Esophagus muscularis mucosa (tissue), 4 donors: ENCODE measurements around the gene SLC38A2. TPM values are rescaled to one million over a fixed set of nuclear protein-coding genes. Genes with fewer than 3 reads are reported as not detected.

Source experiments
- DNase-seq: peaks from one replicate; pipeline ENCODE4 v3.0.0-alpha.2; 2017; ENCODE audit errors: extremely low spot score
- H3K27ac ChIP-seq, 4 donors: fragments of 200-600 bp; sonication (generic); replicated peaks in 1 of 4; 1 replicate in 3 of 4; 2 replicates in 1 of 4; pipeline ENCODE4 v1.5.1; 2016 to 2019; ENCODE audit warnings: mild to moderate bottlenecking in 1 of 4
- H3K27me3 ChIP-seq, 4 donors: fragments of 200-600 bp; sonication (generic); one replicate each; pipeline versions ENCODE4 v1.5.1 to v1.6.0; 2016 to 2019
- H3K36me3 ChIP-seq, 4 donors: fragments of 200-600 bp; sonication (generic); one replicate each; pipeline ENCODE4 v1.5.1; 2016 to 2019
- H3K4me1 ChIP-seq, 4 donors: fragments of 200-600 bp; sonication (generic); one replicate each; pipeline ENCODE4 v1.5.1; 2016 to 2019
- H3K4me3 ChIP-seq, 4 donors: fragments of 200-600 bp; sonication (generic); 1 replicate in 2 of 4; 2 replicates in 2 of 4; pipeline ENCODE4 v1.5.1; 2016 to 2019; ENCODE audit warnings: mild to moderate bottlenecking in 4 of 4, moderate library complexity in 1 of 4
- H3K9me3 ChIP-seq, 4 donors: fragments of 200-600 bp; sonication (generic); 1 replicate in 3 of 4; 2 replicates in 1 of 4; pipeline ENCODE4 v1.5.1; 2016 to 2019
- EP300 ChIP-seq: sonication (generic); formaldehyde crosslinking; IDR thresholded peaks from one replicate; pipeline ENCODE4 v1.6.1; 2017; ENCODE audit warnings: antibody characterized with exemption
- POLR2A ChIP-seq: fragments of 450-650 bp; IDR thresholded peaks from one replicate; pipeline ENCODE4 v1.6.1; 2017; ENCODE audit warnings: antibody characterized with exemption, moderate library complexity, mild to moderate bottlenecking, low read depth
- POLR2AphosphoS5 ChIP-seq, 2 donors: sonication (generic); formaldehyde crosslinking; IDR thresholded peaks; one replicate each; pipeline ENCODE4 v1.6.1; 2017; ENCODE audit warnings: antibody characterized with exemption in 2 of 2
- WGBS: methylation state at CpG from one replicate; pipeline ENCODE4 v1.1.5; 2018; 5-methylcytosine and 5-hydroxymethylcytosine counted together
- intact Hi-C: fragments of 100-400 bp; cut with DNase I; formaldehyde crosslinking; loops from one replicate; pipeline ENCODE4 v1.15.1; 2023
- total RNA-seq, 4 donors: library from RNA; depleted of rRNA; stranded (reverse); fragments of >200 nt; gene quantifications; one replicate each; pipeline versions ENCODE4 v1.1.0 to v1.2.1, GENCODE V29; 2016
- TF ChIP-seq, protein P1 (sequence below), 3 experiments: fragments of 200-600 bp in 2 of 3; fragments of 450-650 bp in 1 of 3; sonication (generic) in 2 of 3; IDR thresholded peaks; one replicate each; pipeline ENCODE4 v1.5.1; 2017 to 2019; ENCODE audit warnings: antibody characterized with exemption in 3 of 3, mild to moderate bottlenecking in 2 of 3, moderate library complexity in 1 of 3

Gene SLC38A2
- total RNA-seq, 4 donors from 2014 or later = 177 to 241 (median 225) TPM

DNA sequence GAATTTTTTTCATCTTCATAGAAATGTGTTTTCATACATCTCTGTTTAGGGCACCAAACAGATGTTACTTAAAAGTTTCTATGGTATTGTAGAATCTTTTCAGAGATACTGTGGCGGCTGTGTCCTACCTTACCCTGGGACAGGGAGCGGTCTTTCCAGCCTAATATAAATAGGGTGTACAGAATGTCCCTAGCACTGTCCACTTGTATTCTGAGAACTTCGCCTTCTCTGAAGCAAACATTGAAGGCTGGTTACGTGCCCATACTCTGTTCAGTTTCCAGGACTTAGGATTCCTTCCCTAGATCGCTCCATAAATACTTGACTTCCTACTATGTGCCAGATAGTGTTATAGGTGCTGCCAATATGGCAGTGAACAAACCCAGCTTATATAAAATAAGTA is 24.3 kb upstream of the SLC38A2 start:
- Histone ChIP-seq H3K4me1 (peaks cover 5 to 12% (median 9%) of the 10 kb centered on the region in 4 donors), H3K36me3 (no peaks in the 10 kb centered on the region), H3K4me3 (no peak overlapping the region), H3K27me3 (no peaks in the 10 kb centered on the region), H3K9me3 (no peaks in the 10 kb centered on the region), H3K27ac (no peak overlapping the region)
- intact Hi-C loops = no loop called here
- 92% methylated on average over 5 of the region's 5 CpGs for WGBS
- TF ChIP-seq EP300 (no peak), POLR2A (no peak), POLR2AphosphoS5 (IDR thresholded peaks at IDR 0.05) (no peak)
- TF ChIP-seq, protein P1, sequence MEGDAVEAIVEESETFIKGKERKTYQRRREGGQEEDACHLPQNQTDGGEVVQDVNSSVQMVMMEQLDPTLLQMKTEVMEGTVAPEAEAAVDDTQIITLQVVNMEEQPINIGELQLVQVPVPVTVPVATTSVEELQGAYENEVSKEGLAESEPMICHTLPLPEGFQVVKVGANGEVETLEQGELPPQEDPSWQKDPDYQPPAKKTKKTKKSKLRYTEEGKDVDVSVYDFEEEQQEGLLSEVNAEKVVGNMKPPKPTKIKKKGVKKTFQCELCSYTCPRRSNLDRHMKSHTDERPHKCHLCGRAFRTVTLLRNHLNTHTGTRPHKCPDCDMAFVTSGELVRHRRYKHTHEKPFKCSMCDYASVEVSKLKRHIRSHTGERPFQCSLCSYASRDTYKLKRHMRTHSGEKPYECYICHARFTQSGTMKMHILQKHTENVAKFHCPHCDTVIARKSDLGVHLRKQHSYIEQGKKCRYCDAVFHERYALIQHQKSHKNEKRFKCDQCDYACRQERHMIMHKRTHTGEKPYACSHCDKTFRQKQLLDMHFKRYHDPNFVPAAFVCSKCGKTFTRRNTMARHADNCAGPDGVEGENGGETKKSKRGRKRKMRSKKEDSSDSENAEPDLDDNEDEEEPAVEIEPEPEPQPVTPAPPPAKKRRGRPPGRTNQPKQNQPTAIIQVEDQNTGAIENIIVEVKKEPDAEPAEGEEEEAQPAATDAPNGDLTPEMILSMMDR (IDR thresholded peaks at IDR 0.05) = no peak
- DNase-seq = no peak

DNA sequence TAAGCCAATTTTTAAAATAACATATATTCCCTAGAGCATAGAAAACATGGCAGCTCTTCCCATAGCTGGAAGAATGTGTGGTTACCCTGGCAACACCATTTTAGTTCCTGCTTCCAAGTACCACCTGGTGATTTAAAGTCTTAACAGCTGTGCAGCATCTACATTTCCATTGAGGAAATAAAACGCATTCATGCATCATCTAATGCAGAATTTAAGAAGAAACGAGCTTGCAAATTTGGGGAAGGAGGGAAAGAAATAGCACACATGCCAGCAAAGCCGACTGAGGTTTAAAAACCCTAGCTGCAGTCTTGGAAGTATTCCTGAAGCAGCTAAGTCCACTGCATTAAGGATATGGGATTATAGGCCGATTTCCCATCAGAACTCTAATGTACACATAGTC is 22.8 kb upstream of the SLC38A2 start:
- DNase-seq = no peak
- Histone ChIP-seq H3K27me3 (no peaks in the 10 kb centered on the region), H3K4me3 (no peak overlapping the region), H3K27ac (no peak overlapping the region), H3K9me3 (no peaks in the 10 kb centered on the region), H3K4me1 (peaks cover 0 to 11% (median 0%) of the 10 kb centered on the region in 4 donors), H3K36me3 (no peaks in the 10 kb centered on the region)
- TF ChIP-seq, protein P1 (IDR thresholded peaks at IDR 0.05) = no peak
- TF ChIP-seq POLR2AphosphoS5 (IDR thresholded peaks at IDR 0.05) = no peak
- intact Hi-C loops = no loop called here
- WGBS = 67% methylated on average over 4 of the region's 4 CpGs

DNA sequence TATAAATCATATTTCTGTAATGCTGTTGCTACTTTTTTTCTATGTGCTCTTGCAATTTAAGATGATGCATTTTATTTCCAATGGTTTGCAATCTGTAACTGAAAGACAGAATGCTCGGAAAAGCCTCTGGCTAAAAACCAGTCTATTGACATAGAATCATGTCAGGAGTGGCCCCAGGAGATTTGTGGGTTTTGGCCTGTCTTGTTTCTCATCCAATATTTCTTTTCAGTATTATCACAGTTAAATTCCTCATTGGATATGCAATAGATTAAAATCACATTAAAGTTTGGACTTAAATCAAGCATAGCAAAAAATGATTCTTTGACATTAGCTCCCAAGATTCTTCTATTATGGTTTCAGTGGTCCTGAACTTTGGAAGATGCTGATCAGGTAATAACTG is 19.1 kb upstream of the SLC38A2 start:
- Histone ChIP-seq H3K36me3 (no peaks in the 10 kb centered on the region), H3K27me3 (no peaks in the 10 kb centered on the region), H3K4me3 (no peak overlapping the region), H3K4me1 (peaks cover 20 to 49% (median 35%) of the 10 kb centered on the region in 4 donors), H3K9me3 (no peaks in the 10 kb centered on the region), H3K27ac (peak overlapping the region in 2 of 4 donors; percentile 22 to 49)
- intact Hi-C loops = no loop called here
- WGBS = 79% methylated on average over 1 of the region's 1 CpG
- no peak for DNase-seq
- TF ChIP-seq EP300 = no peak
- TF ChIP-seq, protein P1 (IDR thresholded peaks at IDR 0.05) = no peak
- TF ChIP-seq POLR2AphosphoS5 (IDR thresholded peaks at IDR 0.05) = no peak
- TF ChIP-seq POLR2A = no peak

DNA sequence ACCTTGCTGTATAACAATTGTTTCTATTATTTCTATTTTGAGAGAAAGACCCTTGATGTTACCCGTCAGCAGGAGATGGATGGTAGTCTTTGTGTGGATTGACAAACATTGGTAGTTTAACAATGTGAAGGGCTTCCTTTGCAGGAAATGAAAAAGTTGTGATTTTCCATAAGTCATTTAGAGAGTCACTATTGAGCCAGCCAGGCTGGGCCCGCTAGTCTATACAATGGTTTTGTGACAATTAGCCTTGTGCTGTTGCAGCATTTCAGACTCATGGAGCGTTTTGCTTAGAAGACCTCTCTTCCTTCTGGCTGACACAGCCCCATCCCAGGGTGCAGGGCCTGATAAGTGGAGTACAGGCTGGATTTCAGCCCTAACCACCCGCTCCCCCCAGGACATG is 18.3 kb upstream of the SLC38A2 start:
- H3K4me3 ChIP-seq = no peak overlapping the region
- peaks cover 26 to 56% (median 42%) of the 10 kb centered on the region in 4 donors for H3K4me1 ChIP-seq
- TF ChIP-seq, protein P1 (IDR thresholded peaks at IDR 0.05) = no peak
- TF ChIP-seq POLR2A (no peak), POLR2AphosphoS5 (IDR thresholded peaks at IDR 0.05) (no peak), EP300 (no peak)
- no peaks in the 10 kb centered on the region for H3K36me3 ChIP-seq
- WGBS = 94% methylated on average over 4 of the region's 4 CpGs
- no peaks in the 10 kb centered on the region for H3K27me3 ChIP-seq
- no peak for DNase-seq
- intact Hi-C loops = no loop called here
- H3K9me3 ChIP-seq = no peaks in the 10 kb centered on the region
- H3K27ac ChIP-seq = peak overlapping the region in 3 of 4 donors; percentile 20 to 49 (median 22)

DNA sequence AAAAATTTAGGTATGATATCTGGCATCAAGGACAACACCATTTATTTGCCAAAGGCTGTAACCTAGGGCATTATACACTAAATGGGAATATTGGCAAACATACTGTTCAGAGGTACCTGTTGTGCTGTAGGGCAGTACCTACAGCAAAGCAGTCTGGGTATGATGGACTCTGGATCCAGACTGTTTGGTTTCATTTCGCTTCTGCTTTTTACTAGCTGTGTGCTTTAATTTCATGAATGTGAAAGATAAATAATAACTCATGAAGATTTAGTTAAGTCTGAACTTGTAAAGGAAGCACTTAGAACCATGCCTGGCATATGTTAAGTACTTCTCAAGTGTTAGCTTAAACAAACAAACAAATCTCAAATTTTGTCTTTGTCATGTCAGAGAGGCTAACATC is 17.7 kb upstream of the SLC38A2 start:
- Histone ChIP-seq H3K4me3 (no peak overlapping the region), H3K27ac (peak overlapping the region in 2 of 4 donors; percentile 49 to 57), H3K27me3 (no peaks in the 10 kb centered on the region), H3K9me3 (no peaks in the 10 kb centered on the region), H3K4me1 (peaks cover 32 to 62% (median 48%) of the 10 kb centered on the region in 4 donors), H3K36me3 (no peaks in the 10 kb centered on the region)
- 91% methylated on average over 1 of the region's 1 CpG for WGBS
- DNase-seq = no peak
- intact Hi-C loops = no loop called here
- no peak for TF ChIP-seq EP300
- TF ChIP-seq, protein P1 (IDR thresholded peaks at IDR 0.05) = no peak
- TF ChIP-seq POLR2AphosphoS5 (IDR thresholded peaks at IDR 0.05) = no peak
- TF ChIP-seq POLR2A = no peak
